HepG2 (cell line): ENCODE data around the gene CELSR2. TPM values are rescaled to one million over a fixed set of nuclear protein-coding genes. Genes with fewer than 3 reads are reported as not detected.
A peak's percentile ranks its signal among the peaks of the same experiment; 100 is the strongest.

Source experiments
- ARNTL ChIP-seq: sonication (generic); formaldehyde crosslinking; IDR thresholded peaks from 2 replicates; pipeline ENCODE4 v1.4.0; 2020; ENCODE audit warnings: mild to moderate bottlenecking, missing genetic modification reagents
- BRD4 ChIP-seq: sonication (generic); formaldehyde crosslinking; IDR thresholded peaks from 2 replicates; pipeline ENCODE4 v1.4.0; 2020; ENCODE audit warnings: missing genetic modification reagents
- CHD4 ChIP-seq: fragments of 200-600 bp; sonication (generic); IDR thresholded peaks from 2 replicates; pipeline ENCODE4 v1.7.0; 2017; ENCODE audit warnings: mild to moderate bottlenecking, low read length, borderline replicate concordance
- FIP1L1 ChIP-seq: fragments of 200-400 bp; formaldehyde crosslinking; IDR thresholded peaks from 2 replicates; pipeline ENCODE4 v1.6.1; 2018; ENCODE audit warnings: low read depth, mild to moderate bottlenecking, low read length, moderate library complexity, borderline replicate concordance; ENCODE audit not compliant: insufficient read depth
- LBX2 ChIP-seq: sonication (generic); formaldehyde crosslinking; IDR thresholded peaks from 2 replicates; pipeline ENCODE4 v1.5.0; 2020; ENCODE audit warnings: missing genetic modification reagents, mild to moderate bottlenecking, borderline replicate concordance
- MBNL3 ChIP-seq: fragments of 250-450 bp; sonication (Bioruptor Pico); conservative IDR thresholded peaks from 2 replicates; pipeline ENCODE4 v1.8.0; 2022; ENCODE audit warnings: mild to moderate bottlenecking, inconsistent platforms
- NKX3-1 ChIP-seq: sonication (generic); formaldehyde crosslinking; IDR thresholded peaks from 2 replicates; pipeline ENCODE4 v1.5.0; 2020; ENCODE audit warnings: missing genetic modification reagents
- PRPF4 ChIP-seq: fragments of 200-400 bp; formaldehyde crosslinking; IDR thresholded peaks from 2 replicates; pipeline ENCODE4 v1.6.1; 2016; ENCODE audit warnings: low read length, low read depth; ENCODE audit not compliant: poor library complexity, severe bottlenecking
- RBM39 ChIP-seq: fragments of 200-400 bp; formaldehyde crosslinking; IDR thresholded peaks from one replicate; pipeline ENCODE4 v1.6.1; 2018; ENCODE audit warnings: antibody characterized with exemption, mild to moderate bottlenecking, low read depth, low read length; ENCODE audit not compliant: poor library complexity, severe bottlenecking
- RFXANK ChIP-seq: IDR thresholded peaks from 2 replicates; pipeline ENCODE4 v1.6.1; 2016
- RXRA ChIP-seq: sonication (generic); formaldehyde crosslinking; IDR thresholded peaks from 2 replicates; pipeline ENCODE4 v1.5.1; 2020; ENCODE audit warnings: missing genetic modification reagents
- SRSF4 ChIP-seq: fragments of 200-400 bp; formaldehyde crosslinking; IDR thresholded peaks from one replicate; pipeline ENCODE4 v1.6.1; 2018; ENCODE audit warnings: mild to moderate bottlenecking, low read depth, low read length, moderate library complexity; ENCODE audit not compliant: poor library complexity, severe bottlenecking
- ZMAT3 ChIP-seq: sonication (generic); formaldehyde crosslinking; conservative IDR thresholded peaks from 2 replicates; pipeline ENCODE4 v1.7.0; 2021; ENCODE audit warnings: missing genetic modification reagents
- ZNF383 ChIP-seq: sonication (generic); formaldehyde crosslinking; IDR thresholded peaks from 2 replicates; pipeline ENCODE4 v1.4.0; 2020; ENCODE audit warnings: missing genetic modification reagents, mild to moderate bottlenecking, borderline replicate concordance
- ZNF563 ChIP-seq: sonication (generic); formaldehyde crosslinking; IDR thresholded peaks from 2 replicates; pipeline ENCODE4 v1.8.0; 2022; ENCODE audit warnings: mild to moderate bottlenecking, moderate library complexity, missing genetic modification reagents
- ZNF891 ChIP-seq: sonication (generic); formaldehyde crosslinking; IDR thresholded peaks from 2 replicates; pipeline ENCODE4 v1.5.0; 2020; ENCODE audit warnings: mild to moderate bottlenecking, missing genetic modification reagents
- polyA plus RNA-seq, 8 experiments: library from polyadenylated mRNA; depleted of rRNA in 3 of 8; stranded (reverse) in 7 of 8; unstranded in 1 of 8; fragments of >200 nt; fragmentation: Illumina TruSeq in 4 of 8; extraction: Trizol in 4 of 8; gene quantifications; 2 replicates each; pipeline versions ENCODE4 v1.2.1 to v1.2.3, GENCODE V29; 2011 to 2016; ENCODE audit warnings: low read depth in 4 of 8, missing spikeins in 1 of 8, mixed read lengths in 1 of 8; ENCODE audit not compliant: insufficient read depth in 1 of 8
- total RNA-seq, 5 experiments: library from RNA; depleted of rRNA; stranded (reverse); fragments of >200 nt; fragmentation: Illumina TruSeq; extraction: Trizol; gene quantifications; 2 replicates each; pipeline ENCODE4 v1.2.3, GENCODE V29; 2016; ENCODE audit warnings: low read depth in 1 of 5
- TF ChIP-seq, protein P1 (sequence below): sonication (generic); formaldehyde crosslinking; IDR thresholded peaks from 2 replicates; pipeline ENCODE4 v1.4.0; 2020; ENCODE audit warnings: mild to moderate bottlenecking, missing genetic modification reagents
- TF ChIP-seq, protein P2 (sequence below): sonication (generic); formaldehyde crosslinking; IDR thresholded peaks from 2 replicates; pipeline ENCODE4 v1.4.0; 2020; ENCODE audit warnings: low read depth, mild to moderate bottlenecking, missing genetic modification reagents
- TF ChIP-seq, protein P3 (sequence below): sonication (generic); formaldehyde crosslinking; IDR thresholded peaks from 2 replicates; pipeline ENCODE4 v1.5.0; 2020; ENCODE audit warnings: missing genetic modification reagents

CELSR2 gene
- total and polyA plus RNA-seq, 2 of the 13 experiments (the other 11 are each of a cell fraction or from before 2014, with no cell fraction given): 4.0 to 6.6 TPM

DNA sequence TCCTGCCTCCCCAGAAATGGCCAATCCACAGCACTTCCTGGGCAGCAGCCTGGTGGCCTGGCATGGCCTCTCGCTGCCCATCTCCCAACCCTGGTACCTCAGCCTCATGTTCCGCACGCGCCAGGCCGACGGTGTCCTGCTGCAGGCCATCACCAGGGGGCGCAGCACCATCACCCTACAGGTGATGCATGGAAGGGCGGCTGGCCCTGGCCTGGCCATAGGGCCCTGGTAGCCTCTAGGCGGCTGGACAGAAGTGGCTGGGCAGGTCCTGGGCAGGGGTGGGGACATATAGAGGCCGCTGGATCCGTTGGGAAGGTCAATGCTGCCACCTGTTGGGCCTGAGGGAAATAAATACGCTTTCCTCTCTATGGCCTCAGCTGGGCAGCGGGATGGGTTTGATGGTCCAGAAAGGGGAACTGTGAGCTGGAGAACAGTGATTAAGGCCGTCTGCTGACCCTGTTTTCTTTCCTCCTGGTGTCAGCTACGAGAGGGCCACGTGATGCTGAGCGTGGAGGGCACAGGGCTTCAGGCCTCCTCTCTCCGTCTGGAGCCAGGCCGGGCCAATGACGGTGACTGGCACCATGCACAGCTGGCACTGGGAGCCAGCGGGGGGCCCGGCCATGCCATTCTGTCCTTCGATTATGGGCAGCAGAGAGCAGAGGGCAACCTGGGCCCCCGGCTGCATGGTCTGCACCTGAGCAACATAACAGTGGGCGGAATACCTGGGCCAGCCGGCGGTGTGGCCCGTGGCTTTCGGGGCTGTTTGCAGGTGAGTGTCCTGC, 14.4 kb downstream of the CELSR2 start (continued):
- TF ChIP-seq, protein P1, sequence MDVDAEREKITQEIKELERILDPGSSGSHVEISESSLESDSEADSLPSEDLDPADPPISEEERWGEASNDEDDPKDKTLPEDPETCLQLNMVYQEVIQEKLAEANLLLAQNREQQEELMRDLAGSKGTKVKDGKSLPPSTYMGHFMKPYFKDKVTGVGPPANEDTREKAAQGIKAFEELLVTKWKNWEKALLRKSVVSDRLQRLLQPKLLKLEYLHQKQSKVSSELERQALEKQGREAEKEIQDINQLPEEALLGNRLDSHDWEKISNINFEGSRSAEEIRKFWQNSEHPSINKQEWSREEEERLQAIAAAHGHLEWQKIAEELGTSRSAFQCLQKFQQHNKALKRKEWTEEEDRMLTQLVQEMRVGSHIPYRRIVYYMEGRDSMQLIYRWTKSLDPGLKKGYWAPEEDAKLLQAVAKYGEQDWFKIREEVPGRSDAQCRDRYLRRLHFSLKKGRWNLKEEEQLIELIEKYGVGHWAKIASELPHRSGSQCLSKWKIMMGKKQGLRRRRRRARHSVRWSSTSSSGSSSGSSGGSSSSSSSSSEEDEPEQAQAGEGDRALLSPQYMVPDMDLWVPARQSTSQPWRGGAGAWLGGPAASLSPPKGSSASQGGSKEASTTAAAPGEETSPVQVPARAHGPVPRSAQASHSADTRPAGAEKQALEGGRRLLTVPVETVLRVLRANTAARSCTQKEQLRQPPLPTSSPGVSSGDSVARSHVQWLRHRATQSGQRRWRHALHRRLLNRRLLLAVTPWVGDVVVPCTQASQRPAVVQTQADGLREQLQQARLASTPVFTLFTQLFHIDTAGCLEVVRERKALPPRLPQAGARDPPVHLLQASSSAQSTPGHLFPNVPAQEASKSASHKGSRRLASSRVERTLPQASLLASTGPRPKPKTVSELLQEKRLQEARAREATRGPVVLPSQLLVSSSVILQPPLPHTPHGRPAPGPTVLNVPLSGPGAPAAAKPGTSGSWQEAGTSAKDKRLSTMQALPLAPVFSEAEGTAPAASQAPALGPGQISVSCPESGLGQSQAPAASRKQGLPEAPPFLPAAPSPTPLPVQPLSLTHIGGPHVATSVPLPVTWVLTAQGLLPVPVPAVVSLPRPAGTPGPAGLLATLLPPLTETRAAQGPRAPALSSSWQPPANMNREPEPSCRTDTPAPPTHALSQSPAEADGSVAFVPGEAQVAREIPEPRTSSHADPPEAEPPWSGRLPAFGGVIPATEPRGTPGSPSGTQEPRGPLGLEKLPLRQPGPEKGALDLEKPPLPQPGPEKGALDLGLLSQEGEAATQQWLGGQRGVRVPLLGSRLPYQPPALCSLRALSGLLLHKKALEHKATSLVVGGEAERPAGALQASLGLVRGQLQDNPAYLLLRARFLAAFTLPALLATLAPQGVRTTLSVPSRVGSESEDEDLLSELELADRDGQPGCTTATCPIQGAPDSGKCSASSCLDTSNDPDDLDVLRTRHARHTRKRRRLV (CRISPR knock-in tag): no peak
- TF ChIP-seq ZNF891 (CRISPR knock-in tag) (peak; percentile 84; the same call in 1 of the 2 replicates), RFXANK (CRISPR knock-in tag) (no peak), MBNL3 (no peak), CHD4 (no peak), RBM39 (peak; percentile 96), SRSF4 (no peak), NKX3-1 (CRISPR knock-in tag) (no peak), ZNF563 (CRISPR knock-in tag) (peak; percentile 62; the same call in 1 of the 2 replicates), ARNTL (CRISPR knock-in tag) (peak; percentile 74), RXRA (CRISPR knock-in tag) (no peak; the same call in none of the 2 replicates), BRD4 (CRISPR knock-in tag) (no peak), ZNF383 (0 out of 2 replicates have a peak, but pooled peaks have one; percentile 66), ZMAT3 (CRISPR knock-in tag) (no peak), LBX2 (CRISPR knock-in tag) (no peak), FIP1L1 (no peak), PRPF4 (peak; percentile 86)
- TF ChIP-seq, protein P2, sequence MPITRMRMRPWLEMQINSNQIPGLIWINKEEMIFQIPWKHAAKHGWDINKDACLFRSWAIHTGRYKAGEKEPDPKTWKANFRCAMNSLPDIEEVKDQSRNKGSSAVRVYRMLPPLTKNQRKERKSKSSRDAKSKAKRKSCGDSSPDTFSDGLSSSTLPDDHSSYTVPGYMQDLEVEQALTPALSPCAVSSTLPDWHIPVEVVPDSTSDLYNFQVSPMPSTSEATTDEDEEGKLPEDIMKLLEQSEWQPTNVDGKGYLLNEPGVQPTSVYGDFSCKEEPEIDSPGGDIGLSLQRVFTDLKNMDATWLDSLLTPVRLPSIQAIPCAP (CRISPR knock-in tag): no peak
- TF ChIP-seq, protein P3, sequence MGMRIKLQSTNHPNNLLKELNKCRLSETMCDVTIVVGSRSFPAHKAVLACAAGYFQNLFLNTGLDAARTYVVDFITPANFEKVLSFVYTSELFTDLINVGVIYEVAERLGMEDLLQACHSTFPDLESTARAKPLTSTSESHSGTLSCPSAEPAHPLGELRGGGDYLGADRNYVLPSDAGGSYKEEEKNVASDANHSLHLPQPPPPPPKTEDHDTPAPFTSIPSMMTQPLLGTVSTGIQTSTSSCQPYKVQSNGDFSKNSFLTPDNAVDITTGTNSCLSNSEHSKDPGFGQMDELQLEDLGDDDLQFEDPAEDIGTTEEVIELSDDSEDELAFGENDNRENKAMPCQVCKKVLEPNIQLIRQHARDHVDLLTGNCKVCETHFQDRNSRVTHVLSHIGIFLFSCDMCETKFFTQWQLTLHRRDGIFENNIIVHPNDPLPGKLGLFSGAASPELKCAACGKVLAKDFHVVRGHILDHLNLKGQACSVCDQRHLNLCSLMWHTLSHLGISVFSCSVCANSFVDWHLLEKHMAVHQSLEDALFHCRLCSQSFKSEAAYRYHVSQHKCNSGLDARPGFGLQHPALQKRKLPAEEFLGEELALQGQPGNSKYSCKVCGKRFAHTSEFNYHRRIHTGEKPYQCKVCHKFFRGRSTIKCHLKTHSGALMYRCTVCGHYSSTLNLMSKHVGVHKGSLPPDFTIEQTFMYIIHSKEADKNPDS: no peak
